T-helper 1 cell treated with Interleukin-12 subunit alpha and Interleukin-12 subunit beta and Interleukin-4 antibody, amounts not matched to agents 30 μg/mL and 1 μg/mL, for 36 hours (primary cell): ENCODE measurements around the gene ADAMTS15.

Experiments
- H3K27ac Mint-ChIP-seq: one replicate; pipeline ENCODE4 v1.8.0; 2021; ENCODE audit warnings: mild to moderate bottlenecking, mixed read lengths
- H3K27me3 Mint-ChIP-seq: one replicate; pipeline ENCODE4 v1.8.0; 2021; ENCODE audit warnings: low read depth, mixed read lengths
- H3K36me3 Mint-ChIP-seq: one replicate; pipeline ENCODE4 v1.8.0; 2021; ENCODE audit warnings: low read depth, mixed read lengths
- H3K4me1 Mint-ChIP-seq: one replicate; pipeline ENCODE4 v1.8.0; 2021; ENCODE audit warnings: low read depth, mixed read lengths
- H3K4me3 Mint-ChIP-seq: one replicate; pipeline ENCODE4 v1.8.0; 2021; ENCODE audit warnings: mild to moderate bottlenecking, moderate library complexity, mixed read lengths
- H3K9me3 Mint-ChIP-seq: one replicate; pipeline ENCODE4 v1.8.0; 2021; ENCODE audit warnings: mixed read lengths

Gene ADAMTS15

GRCh38 chr11:130455483-130456127 lies 7.2 kb downstream of the ADAMTS15 start:
- Mint-ChIP-seq H3K9me3 (no peaks in the 10 kb centered on the region), H3K4me1 (no peaks in the 10 kb centered on the region), H3K36me3 (no peaks in the 10 kb centered on the region), H3K27ac (no peak overlapping the region), H3K27me3 (peaks cover 21% of the 10 kb centered on the region), H3K4me3 (no peak overlapping the region)

GRCh38 chr11:130456286-130456685 lies 7.8 kb downstream of the ADAMTS15 start:
- Mint-ChIP-seq H3K36me3 (no peaks in the 10 kb centered on the region), H3K9me3 (no peaks in the 10 kb centered on the region), H3K27me3 (peaks cover 14% of the 10 kb centered on the region), H3K4me1 (no peaks in the 10 kb centered on the region), H3K4me3 (no peak overlapping the region), H3K27ac (no peak overlapping the region)

GRCh38 chr11:130457623-130458409 lies 9.4 kb downstream of the ADAMTS15 start:
- Mint-ChIP-seq H3K4me1 (no peaks in the 10 kb centered on the region), H3K36me3 (no peaks in the 10 kb centered on the region), H3K4me3 (no peak overlapping the region), H3K9me3 (no peaks in the 10 kb centered on the region), H3K27me3 (peaks cover 5% of the 10 kb centered on the region), H3K27ac (no peak overlapping the region)

GRCh38 chr11:130458410-130458729 lies 9.9 kb downstream of the ADAMTS15 start:
- Mint-ChIP-seq H3K36me3 (no peaks in the 10 kb centered on the region), H3K9me3 (no peaks in the 10 kb centered on the region), H3K4me3 (no peak overlapping the region), H3K27me3 (peaks cover 5% of the 10 kb centered on the region), H3K4me1 (no peaks in the 10 kb centered on the region), H3K27ac (no peak overlapping the region)

- Mint-ChIP-seq H3K9me3 (no peaks in the 10 kb centered on the region), H3K27ac (no peak overlapping the region), H3K27me3 (no peaks in the 10 kb centered on the region), H3K4me1 (no peaks in the 10 kb centered on the region), H3K4me3 (no peak overlapping the region), H3K36me3 (no peaks in the 10 kb centered on the region)
Observed at GRCh38 chr11:130459521-130459920, 11.1 kb downstream of the ADAMTS15 start.

GRCh38 chr11:130462101-130462885 lies 13.8 kb downstream of the ADAMTS15 start:
- Mint-ChIP-seq H3K9me3 (no peaks in the 10 kb centered on the region), H3K4me3 (no peak overlapping the region), H3K27ac (no peak overlapping the region), H3K4me1 (no peaks in the 10 kb centered on the region), H3K36me3 (no peaks in the 10 kb centered on the region), H3K27me3 (no peaks in the 10 kb centered on the region)

GRCh38 chr11:130462931-130463330 lies 14.5 kb downstream of the ADAMTS15 start:
- H3K27me3 Mint-ChIP-seq: no peaks in the 10 kb centered on the region
- no peaks in the 10 kb centered on the region for H3K9me3 Mint-ChIP-seq
- H3K36me3 Mint-ChIP-seq: no peaks in the 10 kb centered on the region
- no peak overlapping the region for H3K4me3 Mint-ChIP-seq
- H3K27ac Mint-ChIP-seq: no peak overlapping the region
- no peaks in the 10 kb centered on the region for H3K4me1 Mint-ChIP-seq

GRCh38 chr11:130464291-130464812 lies 15.9 kb downstream of the ADAMTS15 start:
- H3K27ac Mint-ChIP-seq: no peak overlapping the region
- no peaks in the 10 kb centered on the region for H3K27me3 Mint-ChIP-seq
- no peaks in the 10 kb centered on the region for H3K36me3 Mint-ChIP-seq
- H3K4me1 Mint-ChIP-seq: no peaks in the 10 kb centered on the region
- H3K4me3 Mint-ChIP-seq: no peak overlapping the region
- no peaks in the 10 kb centered on the region for H3K9me3 Mint-ChIP-seq

GRCh38 chr11:130465263-130465662 lies 16.8 kb downstream of the ADAMTS15 start:
- Mint-ChIP-seq H3K27ac (no peak overlapping the region), H3K36me3 (no peaks in the 10 kb centered on the region), H3K4me1 (no peaks in the 10 kb centered on the region), H3K27me3 (no peaks in the 10 kb centered on the region), H3K4me3 (no peak overlapping the region), H3K9me3 (no peaks in the 10 kb centered on the region)

- Mint-ChIP-seq H3K9me3 (no peaks in the 10 kb centered on the region), H3K4me3 (no peak overlapping the region), H3K36me3 (no peaks in the 10 kb centered on the region), H3K27ac (no peak overlapping the region), H3K27me3 (no peaks in the 10 kb centered on the region), H3K4me1 (no peaks in the 10 kb centered on the region)
Observed at GRCh38 chr11:130467116-130467900, 18.9 kb downstream of the ADAMTS15 start.

GRCh38 chr11:130469181-130469580 lies 20.7 kb downstream of the ADAMTS15 start:
- no peaks in the 10 kb centered on the region for H3K36me3 Mint-ChIP-seq
- H3K27ac Mint-ChIP-seq: no peak overlapping the region
- no peaks in the 10 kb centered on the region for H3K27me3 Mint-ChIP-seq
- H3K4me3 Mint-ChIP-seq: no peak overlapping the region
- H3K4me1 Mint-ChIP-seq: no peaks in the 10 kb centered on the region
- H3K9me3 Mint-ChIP-seq: no peaks in the 10 kb centered on the region

GRCh38 chr11:130470832-130471706 lies 22.6 kb downstream of the ADAMTS15 start:
- H3K4me1 Mint-ChIP-seq: no peaks in the 10 kb centered on the region
- H3K4me3 Mint-ChIP-seq: no peak overlapping the region
- H3K27me3 Mint-ChIP-seq: no peaks in the 10 kb centered on the region
- no peaks in the 10 kb centered on the region for H3K36me3 Mint-ChIP-seq
- H3K9me3 Mint-ChIP-seq: no peaks in the 10 kb centered on the region
- H3K27ac Mint-ChIP-seq: no peak overlapping the region

- Mint-ChIP-seq H3K27me3 (no peaks in the 10 kb centered on the region), H3K27ac (no peak overlapping the region), H3K4me3 (no peak overlapping the region)
Observed at GRCh38 chr11:130471731-130472433, 23.4 kb downstream of the ADAMTS15 start.

More at GRCh38 chr11:130471731-130472433, 23.4 kb downstream of the ADAMTS15 start:
- no peaks in the 10 kb centered on the region for H3K9me3 Mint-ChIP-seq
- no peaks in the 10 kb centered on the region for H3K4me1 Mint-ChIP-seq
- no peaks in the 10 kb centered on the region for H3K36me3 Mint-ChIP-seq
